ENCODE data around the gene SLC4A2. TPM values are rescaled to one million over a fixed set of nuclear protein-coding genes. Genes with fewer than 3 reads are reported as not detected.

The SLC4A2 gene
- polyA plus RNA-seq, 3 donors, result 21.6 to 132 (median 23.8) TPM

GRCh38 chr7:151060113-151060415, 675 bp downstream of the SLC4A2 start:
- DNase-seq, result no peak
- Histone ChIP-seq H4K20me1 (ENCODE audit: insufficient read depth, low read length) (peaks cover 54% of the 10 kb centered on the region), H3K4me3 (replicated peaks in 1 of 3; ENCODE audit: low read depth in 2 of 3, low read length in 3 of 3) (peak overlapping the region; percentile 66 to 97 (median 94)), H3K79me2 (ENCODE audit: insufficient read depth, low read length) (peaks cover 38% of the 10 kb centered on the region), H3K27me3 (ENCODE audit: control insufficient read depth in 2 of 2, insufficient read depth in 2 of 2, low read length in 2 of 2) (no peaks in the 10 kb centered on the region), H3K9me3 (replicated peaks in 1 of 2; ENCODE audit: control insufficient read depth in 1 of 2, insufficient read depth in 1 of 2, low read length in 2 of 2) (no peaks in the 10 kb centered on the region), H3K4me2 (replicated peaks; ENCODE audit: extremely low read depth, low read length, poor library complexity, severe bottlenecking) (peak overlapping the region; percentile 98), H3K9ac (ENCODE audit: insufficient read depth, low read length, poor library complexity, severe bottlenecking) (peak overlapping the region; percentile 72), H3K27ac (ENCODE audit: low read depth in 1 of 2, low read length in 2 of 2) (peak overlapping the region in 1 of 2 donors; percentile 12), H2AFZ (ENCODE audit: insufficient read depth, low read depth, low read length, poor library complexity, severe bottlenecking) (peak overlapping the region; percentile 87), H3K4me1 (ENCODE audit: control insufficient read depth in 1 of 2, insufficient read depth in 2 of 2, low read length in 2 of 2) (peaks cover 35 to 43% of the 10 kb centered on the region in 2 donors), H3K36me3 (replicated peaks in 1 of 2; ENCODE audit: control insufficient read depth in 1 of 2, insufficient read depth in 2 of 2, low read length in 2 of 2) (peaks cover 19 to 31% of the 10 kb centered on the region in 2 donors)
- WGBS (ENCODE audit: insufficient coverage), result 0% methylated on average over 8 of the region's 17 CpGs
- H3K36me3 Mint-ChIP-seq, result peaks cover 16 to 28% of the 10 kb centered on the region in 2 donors
- peaks cover 0 to 1% (median 0%) of the 10 kb centered on the region in 3 donors for H3K27me3 Mint-ChIP-seq (ENCODE audit: low read depth in 3 of 3)
- peak overlapping the region; percentile 84 to 98 for H3K4me3 Mint-ChIP-seq
- H3K27ac Mint-ChIP-seq, result peak overlapping the region in 3 of 7 donors; percentile 42 to 86 (median 72)
- TF ChIP-seq CTCF (IDR thresholded peaks at IDR 0.05), result no peak
- H3K4me1 Mint-ChIP-seq, result peaks cover 36% of the 10 kb centered on the region
- no peaks in the 10 kb centered on the region for H3K9me3 Mint-ChIP-seq
- intact Hi-C loops (cut with micrococcal nuclease), result no loop called here

GRCh38 chr7:151060416-151061212, 1.2 kb downstream of the SLC4A2 start:
- Mint-ChIP-seq H3K4me1 (peaks cover 36% of the 10 kb centered on the region), H3K36me3 (peaks cover 21 to 33% of the 10 kb centered on the region in 2 donors), H3K27ac (peak overlapping the region in 3 of 7 donors; percentile 16 to 86 (median 42)), H3K9me3 (no peaks in the 10 kb centered on the region), H3K27me3 (ENCODE audit: low read depth in 3 of 3) (peaks cover 0 to 1% (median 0%) of the 10 kb centered on the region in 3 donors), H3K4me3 (peak overlapping the region; percentile 84 to 98)
- Histone ChIP-seq H3K27me3 (ENCODE audit: control insufficient read depth in 2 of 2, insufficient read depth in 2 of 2, low read length in 2 of 2) (no peaks in the 10 kb centered on the region), H2AFZ (ENCODE audit: insufficient read depth, low read depth, low read length, poor library complexity, severe bottlenecking) (peak overlapping the region; percentile 87), H3K79me2 (ENCODE audit: insufficient read depth, low read length) (peaks cover 38% of the 10 kb centered on the region), H4K20me1 (ENCODE audit: insufficient read depth, low read length) (peaks cover 60% of the 10 kb centered on the region), H3K4me3 (replicated peaks in 1 of 3; ENCODE audit: low read depth in 2 of 3, low read length in 3 of 3) (peak overlapping the region; percentile 66 to 97 (median 94)), H3K36me3 (replicated peaks in 1 of 2; ENCODE audit: control insufficient read depth in 1 of 2, insufficient read depth in 2 of 2, low read length in 2 of 2) (peaks cover 24 to 37% of the 10 kb centered on the region in 2 donors), H3K4me1 (ENCODE audit: control insufficient read depth in 1 of 2, insufficient read depth in 2 of 2, low read length in 2 of 2) (peaks cover 35 to 43% of the 10 kb centered on the region in 2 donors), H3K27ac (ENCODE audit: low read depth in 1 of 2, low read length in 2 of 2) (peak overlapping the region in 1 of 2 donors; percentile 12), H3K9ac (ENCODE audit: insufficient read depth, low read length, poor library complexity, severe bottlenecking) (peak overlapping the region; percentile 72), H3K4me2 (replicated peaks; ENCODE audit: extremely low read depth, low read length, poor library complexity, severe bottlenecking) (peak overlapping the region; percentile 98), H3K9me3 (replicated peaks in 1 of 2; ENCODE audit: control insufficient read depth in 1 of 2, insufficient read depth in 1 of 2, low read length in 2 of 2) (no peaks in the 10 kb centered on the region)
- intact Hi-C loops (cut with micrococcal nuclease), result no loop called here
- no peak for DNase-seq
- no peak for TF ChIP-seq CTCF (IDR thresholded peaks at IDR 0.05)
- WGBS (ENCODE audit: insufficient coverage), result 4% methylated on average over 5 of the region's 21 CpGs

Data from CD14-positive monocyte (primary cell).